ENCODE data around the gene ZMYM5. TPM values are rescaled to one million over a fixed set of nuclear protein-coding genes. Genes with fewer than 3 reads are reported as not detected.
"Not testable (repeated sequence)": the region's sequence is repeated elsewhere in the genome, so short reads cannot be mapped to it uniquely, and the experiment has no call there.

The ZMYM5 gene
- total and polyA plus RNA-seq, 2 donors from 2014 or later = 4.8 to 15.2 TPM

- Histone ChIP-seq H3K4me1 (ENCODE audit: control insufficient read depth in 2 of 3, insufficient read depth in 2 of 3, low read depth in 1 of 3, low read length in 3 of 3) (peaks cover 2 to 9% (median 8%) of the 10 kb centered on the region in 3 donors), H3K4me3 (ENCODE audit: low read length in 3 of 3) (peak overlapping the region; percentile 85 to 96 (median 87)), H3K9ac (ENCODE audit: low read length in 3 of 3) (peak overlapping the region in 2 of 3 donors; percentile 80 to 93), H3K36me3 (ENCODE audit: control insufficient read depth in 2 of 3, insufficient read depth in 3 of 3, low read length in 3 of 3) (peaks cover 0 to 2% (median 0%) of the 10 kb centered on the region in 3 donors), H3K9me3 (ENCODE audit: control insufficient read depth in 2 of 3, insufficient read depth in 1 of 3, low read length in 3 of 3) (no peaks in the 10 kb centered on the region), H3K27me3 (ENCODE audit: control insufficient read depth, insufficient read depth, low read length) (no peaks in the 10 kb centered on the region), H3K27ac (ENCODE audit: low read depth in 2 of 2, low read length in 2 of 2) (peak overlapping the region in 1 of 2 donors; percentile 93)
- DNase-seq (peak in 1 of 5 donors; percentile 6), FAIRE-seq (no peak)
- intact Hi-C loops (cut with DNase I) = no loop called here
- TF ChIP-seq, protein P1, sequence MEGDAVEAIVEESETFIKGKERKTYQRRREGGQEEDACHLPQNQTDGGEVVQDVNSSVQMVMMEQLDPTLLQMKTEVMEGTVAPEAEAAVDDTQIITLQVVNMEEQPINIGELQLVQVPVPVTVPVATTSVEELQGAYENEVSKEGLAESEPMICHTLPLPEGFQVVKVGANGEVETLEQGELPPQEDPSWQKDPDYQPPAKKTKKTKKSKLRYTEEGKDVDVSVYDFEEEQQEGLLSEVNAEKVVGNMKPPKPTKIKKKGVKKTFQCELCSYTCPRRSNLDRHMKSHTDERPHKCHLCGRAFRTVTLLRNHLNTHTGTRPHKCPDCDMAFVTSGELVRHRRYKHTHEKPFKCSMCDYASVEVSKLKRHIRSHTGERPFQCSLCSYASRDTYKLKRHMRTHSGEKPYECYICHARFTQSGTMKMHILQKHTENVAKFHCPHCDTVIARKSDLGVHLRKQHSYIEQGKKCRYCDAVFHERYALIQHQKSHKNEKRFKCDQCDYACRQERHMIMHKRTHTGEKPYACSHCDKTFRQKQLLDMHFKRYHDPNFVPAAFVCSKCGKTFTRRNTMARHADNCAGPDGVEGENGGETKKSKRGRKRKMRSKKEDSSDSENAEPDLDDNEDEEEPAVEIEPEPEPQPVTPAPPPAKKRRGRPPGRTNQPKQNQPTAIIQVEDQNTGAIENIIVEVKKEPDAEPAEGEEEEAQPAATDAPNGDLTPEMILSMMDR (IDR thresholded peaks at IDR 0.05; ENCODE audit: borderline replicate concordance, extremely low read depth, insufficient read depth) = no peak
Observed at GRCh38 chr13:19861762-19862161, 1.7 kb downstream of the ZMYM5 start.

- Histone ChIP-seq H3K27me3 (ENCODE audit: control insufficient read depth, insufficient read depth, low read length) (no peaks in the 10 kb centered on the region), H3K9ac (ENCODE audit: low read length in 3 of 3) (peak overlapping the region in 1 of 3 donors; percentile 93), H3K36me3 (ENCODE audit: control insufficient read depth in 2 of 3, insufficient read depth in 3 of 3, low read length in 3 of 3) (peaks cover 0 to 2% (median 0%) of the 10 kb centered on the region in 3 donors), H3K4me3 (ENCODE audit: low read length in 3 of 3) (peak overlapping the region in 1 of 3 donors; percentile 96), H3K4me1 (ENCODE audit: control insufficient read depth in 2 of 3, insufficient read depth in 2 of 3, low read depth in 1 of 3, low read length in 3 of 3) (peaks cover 2 to 9% (median 8%) of the 10 kb centered on the region in 3 donors), H3K9me3 (ENCODE audit: control insufficient read depth in 2 of 3, insufficient read depth in 1 of 3, low read length in 3 of 3) (no peaks in the 10 kb centered on the region), H3K27ac (ENCODE audit: low read depth in 2 of 2, low read length in 2 of 2) (no peak overlapping the region)
- TF ChIP-seq, protein P1 (IDR thresholded peaks at IDR 0.05; ENCODE audit: borderline replicate concordance, extremely low read depth, insufficient read depth) = no peak
- intact Hi-C loops (cut with DNase I) = no loop called here
- no peak for FAIRE-seq
- peak in 2 of 5 donors; percentile 4 to 12 for DNase-seq
Observed at GRCh38 chr13:19860884-19861655, 2.4 kb downstream of the ZMYM5 start.

DNA sequence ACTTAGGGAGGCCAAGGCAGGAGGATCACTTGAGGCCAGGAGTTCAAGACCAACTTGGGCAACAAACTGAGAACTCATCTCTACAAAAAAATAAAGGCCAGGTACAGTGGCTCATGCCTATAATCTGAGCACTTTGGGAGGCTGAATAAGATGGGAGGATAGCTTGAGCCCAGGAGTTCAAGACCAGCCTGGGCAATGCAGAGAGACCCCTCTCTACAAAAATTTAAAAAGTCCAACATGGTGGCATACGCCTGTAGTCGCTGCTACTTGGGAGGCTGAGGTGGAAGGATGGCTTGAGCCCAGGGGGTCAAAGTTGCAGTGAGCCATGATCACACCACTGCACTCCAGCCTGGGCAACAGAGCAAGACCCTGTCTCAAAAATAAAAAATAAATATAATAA lies 5.8 kb downstream of the ZMYM5 start:
- intact Hi-C loops (cut with DNase I); H3K36me3 ChIP-seq (ENCODE audit: control insufficient read depth in 2 of 3, insufficient read depth in 3 of 3, low read length in 3 of 3); H3K9ac ChIP-seq (ENCODE audit: low read length in 3 of 3); H3K4me1 ChIP-seq (ENCODE audit: control insufficient read depth in 2 of 3, insufficient read depth in 2 of 3, low read depth in 1 of 3, low read length in 3 of 3); H3K4me3 ChIP-seq (ENCODE audit: low read length in 3 of 3); H3K9me3 ChIP-seq (ENCODE audit: control insufficient read depth in 2 of 3, insufficient read depth in 1 of 3, low read length in 3 of 3); H3K27ac ChIP-seq (ENCODE audit: low read depth in 2 of 2, low read length in 2 of 2); H3K27me3 ChIP-seq (ENCODE audit: control insufficient read depth, insufficient read depth, low read length); FAIRE-seq; DNase-seq: not testable (repeated sequence)

- DNase-seq = no peak
- H3K36me3 ChIP-seq (ENCODE audit: control insufficient read depth in 2 of 3, insufficient read depth in 3 of 3, low read length in 3 of 3) = peaks cover 0 to 11% (median 4%) of the 10 kb centered on the region in 3 donors
- H3K9me3 ChIP-seq (ENCODE audit: control insufficient read depth in 2 of 3, insufficient read depth in 1 of 3, low read length in 3 of 3) = no peaks in the 10 kb centered on the region
- intact Hi-C loops (cut with DNase I) = no loop called here
- no peaks in the 10 kb centered on the region for H3K27me3 ChIP-seq (ENCODE audit: control insufficient read depth, insufficient read depth, low read length)
- no peak overlapping the region for H3K4me3 ChIP-seq (ENCODE audit: low read length in 3 of 3)
- H3K9ac ChIP-seq (ENCODE audit: low read length in 3 of 3) = no peak overlapping the region
- no peak overlapping the region for H3K27ac ChIP-seq (ENCODE audit: low read depth in 2 of 2, low read length in 2 of 2)
- no peak for FAIRE-seq
- TF ChIP-seq, protein P1 (IDR thresholded peaks at IDR 0.05; ENCODE audit: borderline replicate concordance, extremely low read depth, insufficient read depth) = no peak
- no peaks in the 10 kb centered on the region for H3K4me1 ChIP-seq (ENCODE audit: control insufficient read depth in 2 of 3, insufficient read depth in 2 of 3, low read depth in 1 of 3, low read length in 3 of 3)
Observed at GRCh38 chr13:19852766-19853165, 10.7 kb downstream of the ZMYM5 start.

Data from kidney (tissue), 14 donors.